Embryonic facial prominence (tissue), 1 donor: ENCODE results near the gene PDE9A.
"Not testable (repeated sequence)": the region's sequence is repeated elsewhere in the genome, so short reads cannot be mapped to it uniquely, and the experiment has no call there.

Experiments used
- DNase-seq: peaks from one replicate; pipeline ENCODE4 v3.0.0-alpha.2; 2016; ENCODE audit errors: extremely low spot score

The PDE9A gene

DNA sequence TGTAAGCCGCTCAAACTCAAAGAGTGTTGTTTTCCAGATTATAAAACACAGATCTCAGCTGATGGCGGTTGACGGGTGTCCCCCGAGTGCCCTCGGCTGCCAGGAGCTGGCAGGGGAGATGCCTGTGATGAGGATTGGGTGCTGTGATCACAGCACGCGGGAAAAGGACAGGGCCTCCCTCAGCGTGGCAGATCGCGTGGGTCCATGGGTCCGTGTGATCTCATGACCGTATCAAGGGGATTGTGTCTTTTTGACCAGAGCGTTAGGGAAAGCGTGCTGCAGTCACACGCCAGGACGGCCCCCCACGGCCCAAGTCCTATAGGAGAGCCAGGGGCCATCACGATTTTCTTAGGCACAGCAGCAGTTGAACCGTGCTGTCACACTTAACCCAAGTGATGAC lies 51.9 kb downstream of the PDE9A start:
- no peak for DNase-seq

DNA sequence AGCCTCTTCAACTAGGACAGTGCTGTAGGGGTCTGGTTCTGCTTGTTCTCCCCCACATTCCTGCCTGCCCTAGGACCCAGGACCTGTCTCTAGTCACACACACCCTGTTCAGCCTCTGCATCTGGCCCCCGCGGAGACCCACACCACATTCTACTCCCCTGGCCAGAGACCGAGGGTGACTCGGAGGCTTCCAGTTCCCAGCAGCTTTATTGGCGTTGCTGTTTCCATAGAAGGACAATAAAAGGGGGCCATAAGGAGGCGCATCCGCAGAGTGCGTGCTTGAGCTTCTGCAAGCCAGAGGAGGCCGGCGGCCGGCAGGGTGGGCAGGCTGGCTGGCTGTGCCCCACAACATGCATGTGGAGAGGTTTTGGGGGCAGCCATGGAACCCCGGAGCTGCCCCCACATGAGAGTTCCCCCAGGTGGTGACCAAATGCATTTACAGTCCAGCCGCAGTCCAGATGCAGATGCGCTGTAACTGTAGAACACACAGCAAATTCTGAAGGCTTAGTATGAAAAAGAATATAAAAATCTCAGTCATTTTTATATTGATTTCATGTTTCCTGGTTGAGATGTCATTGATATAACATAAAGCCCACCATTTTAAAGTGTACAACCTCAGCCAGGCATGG lies 52.4 kb downstream of the PDE9A start:
- no peak for DNase-seq

- DNase-seq, result no peak
Measured at GRCh38 chr21:42706765-42707164, 53.3 kb downstream of the PDE9A start.

DNA sequence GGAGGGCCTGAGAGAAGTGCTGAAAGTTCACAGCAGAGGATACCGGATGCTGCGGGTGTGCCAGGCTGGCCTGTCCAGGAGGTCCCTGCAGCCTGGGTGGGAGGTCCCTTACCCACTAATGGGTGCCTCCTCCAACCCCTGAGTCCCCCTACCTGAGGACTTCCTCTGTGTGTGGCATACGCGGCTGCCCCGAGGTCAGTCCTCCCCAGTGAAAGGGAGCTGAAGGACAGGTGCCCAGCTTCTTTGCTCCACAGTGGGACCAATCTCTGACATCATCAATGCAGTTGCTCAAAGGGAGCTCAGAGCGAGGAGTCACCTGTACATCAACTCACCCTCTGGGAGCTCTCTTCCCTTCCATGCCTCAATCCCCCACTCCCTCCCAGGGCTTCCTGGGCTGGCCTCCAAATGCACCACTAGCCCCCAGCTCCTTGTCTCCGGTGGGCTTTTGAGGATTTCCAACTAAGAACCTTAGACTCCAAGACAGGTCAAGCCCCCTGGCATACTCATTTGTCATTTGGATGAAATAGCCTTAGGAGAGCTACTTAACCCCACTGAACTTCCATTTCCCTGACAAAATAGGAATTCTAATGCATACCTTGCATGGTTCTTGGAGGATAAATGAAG lies 53.9 kb downstream of the PDE9A start:
- no peak for DNase-seq

DNA sequence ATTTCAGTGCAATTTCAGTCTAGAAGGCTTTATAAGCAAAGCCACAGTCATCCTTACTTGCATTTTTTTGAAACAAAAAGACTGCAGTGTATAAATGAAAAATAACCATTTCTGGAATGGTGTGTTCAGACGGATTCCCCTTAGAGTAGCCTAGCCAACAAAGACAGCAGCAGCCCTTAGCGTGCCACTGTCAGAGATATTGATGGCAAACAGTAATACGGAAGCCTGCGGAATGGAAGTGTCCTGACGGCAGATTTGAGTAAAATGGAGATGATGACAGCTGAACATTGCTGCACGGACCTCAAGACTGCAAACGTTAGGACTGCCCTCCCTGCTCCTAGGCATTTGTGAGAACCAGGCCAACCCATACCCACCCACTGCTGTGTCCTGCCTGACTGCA lies 54.7 kb downstream of the PDE9A start:
- no peak for DNase-seq

GRCh38 chr21:42708916-42709315 lies 55.5 kb downstream of the PDE9A start:
- DNase-seq, result not testable (repeated sequence)

DNA sequence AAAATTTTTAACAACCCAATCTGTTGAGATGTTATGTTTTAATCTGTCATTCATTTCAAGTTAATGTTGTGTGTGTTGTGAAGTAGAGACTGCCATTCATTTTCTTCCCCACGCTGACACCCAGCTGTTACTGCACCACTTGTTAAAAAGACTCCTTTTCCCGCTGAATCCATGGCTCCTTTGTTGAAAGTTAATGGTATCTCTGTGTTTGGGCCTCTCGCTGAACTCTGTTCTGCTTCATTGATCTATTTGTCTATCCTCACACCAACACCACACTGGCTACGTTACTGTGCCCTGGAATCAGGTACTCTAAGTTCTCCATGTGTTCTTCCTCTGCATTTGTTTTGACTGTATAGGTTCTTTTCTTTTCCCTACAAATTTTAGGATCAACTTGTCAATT lies 58.2 kb downstream of the PDE9A start:
- no peak for DNase-seq

DNA sequence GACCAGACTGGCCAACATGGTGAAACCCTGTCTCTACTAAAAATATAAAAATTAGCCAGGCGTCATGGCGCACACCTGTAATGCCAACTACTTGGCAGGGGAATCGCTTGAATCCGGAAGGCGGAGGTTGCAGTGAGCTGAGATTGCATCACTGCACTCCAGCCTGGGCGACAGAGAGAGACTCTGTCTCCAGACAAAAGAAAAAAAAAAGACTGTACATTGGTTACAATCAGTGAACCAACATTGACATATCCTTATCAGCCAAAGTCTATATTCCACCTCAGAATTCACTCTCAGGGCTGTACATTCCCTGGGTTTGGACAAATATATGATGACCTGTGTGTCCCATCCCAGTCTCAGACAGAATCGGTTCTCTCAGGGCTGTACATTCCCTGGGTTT lies 62.0 kb downstream of the PDE9A start:
- not testable (repeated sequence) for DNase-seq

- no peak for DNase-seq
Measured at GRCh38 chr21:42716074-42716473, 62.7 kb downstream of the PDE9A start.

DNA sequence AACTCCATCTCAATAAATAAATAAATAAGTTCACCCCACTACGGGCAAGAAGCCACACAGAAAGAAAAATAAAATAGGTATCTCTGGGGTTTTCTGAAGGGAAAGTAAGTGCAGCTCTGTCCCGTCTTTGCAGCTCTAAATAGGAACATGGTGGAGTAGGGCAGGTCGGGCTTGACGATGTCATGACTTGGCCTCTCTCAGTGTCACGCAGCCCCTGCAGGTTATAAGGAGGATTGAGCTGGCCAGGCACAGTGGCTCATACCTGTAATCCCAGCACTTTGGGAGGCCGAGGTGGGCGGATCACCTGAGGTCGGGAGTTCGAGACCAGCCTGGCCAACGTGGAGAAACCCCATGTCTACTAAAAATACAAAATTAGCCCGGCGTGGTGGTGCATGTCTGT lies 67.1 kb downstream of the PDE9A start:
- DNase-seq, result not testable (repeated sequence)

- DNase-seq, result no peak
Measured at GRCh38 chr21:42721341-42721824, 68.0 kb downstream of the PDE9A start.

DNA sequence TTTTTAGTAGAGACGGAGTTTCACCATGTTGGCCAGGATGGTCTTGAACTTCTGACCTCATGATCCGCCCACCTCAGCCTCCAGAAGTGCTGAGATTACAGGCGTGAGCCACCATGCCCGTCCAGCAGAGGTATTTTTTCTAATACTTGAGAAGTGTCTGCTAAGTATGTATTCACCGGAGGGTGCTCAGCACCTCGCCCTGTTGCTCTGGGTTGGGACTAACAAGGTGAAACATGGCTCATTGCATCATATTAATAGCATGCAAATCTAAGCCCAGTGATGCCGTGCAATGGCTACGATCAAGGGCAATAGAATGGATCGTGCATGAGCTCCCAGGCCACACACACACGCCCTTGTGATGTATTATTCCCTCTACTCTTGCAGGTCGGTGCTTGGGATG lies 68.7 kb downstream of the PDE9A start:
- DNase-seq, result no peak

DNA sequence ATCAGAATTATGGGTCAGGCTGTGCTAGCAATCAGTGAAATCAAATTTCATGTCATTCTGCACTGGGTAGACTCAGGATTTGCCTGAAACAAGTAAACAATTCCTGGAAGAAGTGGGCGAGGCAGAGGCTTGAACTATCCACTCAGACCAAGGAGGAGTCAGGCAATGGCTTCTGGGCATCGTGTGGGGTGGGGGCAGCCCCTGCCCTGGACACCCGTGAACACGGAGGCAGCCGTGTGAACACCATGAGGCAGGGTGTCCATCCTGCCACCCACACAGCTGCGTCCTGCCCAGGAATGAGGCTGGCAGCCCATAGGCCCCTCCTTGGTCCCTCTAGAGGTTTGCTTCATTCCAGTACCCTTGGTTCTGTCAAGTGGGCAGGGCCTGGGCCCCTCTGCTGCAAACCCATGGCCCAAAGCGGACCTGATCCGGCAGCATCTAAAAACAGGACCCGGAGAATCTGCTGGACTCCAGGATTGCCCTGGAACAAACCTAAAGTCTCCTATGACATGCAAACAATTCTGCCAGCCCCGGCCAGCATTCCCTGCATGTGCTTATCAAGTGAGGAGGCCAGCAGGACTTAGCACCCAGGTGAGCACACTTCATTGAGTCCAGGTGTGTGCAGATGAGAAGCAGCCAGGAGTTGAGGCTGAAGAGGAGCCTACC lies 69.5 kb downstream of the PDE9A start:
- no peak for DNase-seq

DNA sequence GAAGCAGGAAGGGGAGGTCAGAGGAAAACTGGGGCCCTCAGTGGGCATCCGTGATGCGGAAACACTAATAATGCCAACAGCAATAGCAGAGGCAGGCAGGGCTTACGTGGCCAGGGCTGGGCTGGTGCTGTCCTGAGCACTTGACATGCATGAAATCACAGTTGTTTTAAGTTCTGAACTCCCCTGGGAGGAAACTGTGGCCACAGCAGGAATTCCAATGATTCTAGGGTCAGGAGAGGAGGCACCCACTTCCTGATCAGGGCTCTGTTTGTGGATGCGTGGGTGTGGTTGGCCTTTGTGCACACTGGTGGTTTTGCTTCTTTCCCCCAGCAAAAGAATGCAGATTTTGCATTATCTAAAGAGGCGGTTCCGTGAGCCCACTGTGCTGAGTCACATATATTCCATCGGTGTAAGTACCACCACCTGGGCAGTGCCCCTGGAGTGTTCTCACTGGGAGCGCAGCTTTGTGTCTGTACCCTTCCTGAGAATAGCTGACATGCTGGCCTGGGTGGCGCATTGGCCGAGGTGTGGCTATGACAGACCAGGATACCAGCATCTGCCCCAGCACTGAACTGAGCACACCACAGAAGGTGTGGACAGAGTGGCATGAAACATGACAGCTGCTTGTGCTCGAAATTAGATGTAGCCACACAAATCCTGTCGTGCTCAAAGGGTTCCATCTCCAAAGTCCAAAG lies 71.0 kb downstream of the PDE9A start:
- DNase-seq, result no peak

DNA sequence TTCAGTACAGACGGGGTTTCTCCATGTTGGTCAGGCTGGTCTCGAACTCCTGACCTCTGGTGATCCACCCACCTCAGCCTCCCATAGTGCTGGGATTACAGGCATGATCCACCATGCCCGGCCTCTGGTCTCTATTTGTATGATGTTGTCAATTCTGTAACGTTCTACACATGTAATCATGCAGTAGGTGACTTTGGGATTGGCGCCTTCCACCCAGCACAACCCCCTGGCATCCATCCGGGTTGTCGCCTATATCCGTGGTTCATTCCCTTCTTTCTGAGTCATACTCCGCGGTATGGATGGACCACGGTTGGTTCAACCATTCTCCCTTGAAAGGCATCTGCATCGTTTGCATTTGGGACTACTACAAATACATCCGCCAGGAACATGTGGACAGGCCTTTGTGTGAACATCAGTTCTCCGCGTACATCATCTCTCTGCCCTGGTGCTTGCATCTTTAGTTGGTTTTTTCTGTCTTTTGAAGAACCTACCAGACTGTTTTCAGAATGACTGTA lies 72.1 kb downstream of the PDE9A start:
- no peak for DNase-seq

DNA sequence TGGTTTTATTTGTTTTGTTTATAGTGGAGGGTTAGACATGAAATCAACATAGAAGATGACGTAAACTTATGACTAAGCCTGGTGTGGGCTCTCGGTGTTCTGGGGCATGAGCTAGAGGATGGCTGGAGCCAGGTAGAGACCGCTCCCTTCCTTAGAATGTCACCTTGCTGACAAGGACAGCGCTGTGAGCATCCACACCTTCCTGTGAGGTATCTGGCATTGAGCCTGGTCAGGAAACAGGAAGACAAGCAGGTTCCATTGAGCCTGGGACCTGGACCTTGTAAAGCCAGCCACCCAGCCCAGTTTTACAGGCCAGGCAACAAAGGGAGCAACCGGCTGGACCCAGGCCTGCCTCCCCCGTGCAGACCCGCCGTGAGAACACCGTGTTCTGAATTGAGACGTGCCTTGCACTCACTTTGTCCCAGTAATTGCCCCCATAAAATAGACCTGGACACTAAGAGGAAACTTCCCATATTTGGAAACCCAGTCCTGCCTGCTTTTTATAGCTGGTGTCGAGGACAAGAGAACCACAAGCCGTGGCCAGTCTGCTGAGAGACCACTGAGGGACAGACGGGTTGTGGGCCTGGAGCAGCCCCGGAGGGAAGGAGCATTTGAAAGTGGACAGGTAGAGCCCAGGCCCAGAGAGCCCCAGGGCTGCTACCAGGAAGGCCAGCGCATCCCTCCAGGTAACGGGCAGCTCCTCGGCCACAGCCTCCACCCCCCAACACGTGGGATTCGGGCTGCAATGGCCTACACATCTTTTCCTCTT lies 78.0 kb downstream of the PDE9A start:
- DNase-seq, result no peak

- no peak for DNase-seq
Measured at GRCh38 chr21:42732033-42732410, 78.6 kb downstream of the PDE9A start.

DNA sequence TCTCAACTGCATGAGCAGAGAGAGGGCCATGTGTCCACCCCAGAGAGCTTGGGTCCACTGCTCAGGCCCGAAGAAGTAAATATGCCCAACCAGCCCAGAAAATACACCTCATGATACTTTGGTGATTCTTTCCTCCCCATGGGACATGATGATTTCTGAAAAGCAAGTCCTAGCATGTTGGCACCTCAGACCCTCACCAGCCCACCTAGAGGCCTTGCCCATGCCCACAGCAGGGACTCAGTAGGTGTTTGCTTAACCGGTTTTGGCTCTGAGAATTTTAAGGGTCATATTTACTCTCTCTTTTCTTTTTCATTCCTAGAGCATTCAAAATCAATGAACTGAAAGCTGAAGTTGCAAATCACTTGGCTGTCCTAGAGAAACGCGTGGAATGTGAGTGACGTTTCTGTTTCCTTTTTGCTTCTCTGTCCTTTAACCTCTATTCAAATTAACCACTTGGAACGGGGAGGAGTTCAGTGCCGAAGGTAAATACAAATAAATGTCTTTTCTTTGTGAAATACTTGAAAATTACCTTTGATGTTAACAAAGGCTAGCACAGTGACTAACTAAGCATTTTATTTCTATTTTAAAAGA lies 79.7 kb downstream of the PDE9A start:
- DNase-seq, result no peak

GRCh38 chr21:42733874-42734273 lies 80.5 kb downstream of the PDE9A start:
- no peak for DNase-seq

DNA sequence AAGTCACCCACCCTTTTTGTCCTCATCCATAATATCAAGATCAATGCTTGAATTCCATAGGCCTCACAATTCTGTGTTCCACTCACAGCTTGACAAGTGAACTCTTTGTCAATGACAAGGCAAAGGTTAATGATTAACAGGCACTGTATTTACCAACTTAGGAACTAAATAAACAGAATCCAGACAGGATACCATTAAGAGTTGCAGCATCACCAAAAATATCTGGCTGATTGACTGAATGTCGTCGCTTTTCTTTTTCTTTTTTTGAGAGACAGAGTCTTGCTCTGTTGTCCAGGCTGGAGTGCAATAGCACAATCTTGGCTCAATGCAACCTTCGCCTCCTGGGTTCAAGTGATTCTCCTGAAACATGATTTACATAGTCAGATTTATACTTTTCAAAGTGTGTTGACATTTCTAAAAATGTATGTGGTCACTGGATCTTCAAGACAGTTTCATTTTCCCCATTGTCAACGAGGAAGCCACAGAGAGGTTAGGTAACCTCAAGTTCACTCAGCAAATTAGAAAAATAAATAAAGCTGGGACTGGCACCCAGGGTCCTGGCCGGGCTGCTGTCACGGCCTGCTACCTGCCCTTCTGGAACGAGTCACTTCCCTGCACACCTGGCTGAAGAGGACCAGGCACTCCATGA lies 81.0 kb downstream of the PDE9A start:
- no peak for DNase-seq

GRCh38 chr21:42735061-42735460 lies 81.6 kb downstream of the PDE9A start:
- DNase-seq, result no peak
